HL-60 (cell line): Measurements from ENCODE around the gene NUDCD3.

Experiments
- DNase-seq, 2 experiments: peaks; one replicate each; pipeline ENCODE4 v3.0.0-alpha.2; 2010 to 2020; ENCODE audit warnings: low read depth in 1 of 2, low spot score in 1 of 2
- H3K27ac ChIP-seq: fragments of 250-450 bp; sonication (Bioruptor Pico); replicated peaks from 2 replicates; pipeline ENCODE4 v1.5.1; 2020; ENCODE audit warnings: mild to moderate bottlenecking, moderate library complexity
- H3K27me3 ChIP-seq: fragments of 250-450 bp; sonication (Bioruptor Pico); 2 replicates; pipeline ENCODE4 v1.5.1; 2021; ENCODE audit warnings: mild to moderate bottlenecking, moderate library complexity; ENCODE audit not compliant: insufficient read depth, poor library complexity, severe bottlenecking
- H3K4me3 ChIP-seq: replicated peaks from 2 replicates; pipeline ENCODE4 v1.5.1; 2011; ENCODE audit warnings: mild to moderate bottlenecking, control low read depth, low read length; ENCODE audit not compliant: insufficient read depth
- CTCF ChIP-seq: IDR thresholded peaks from one replicate; pipeline ENCODE4 v1.5.1; 2011; ENCODE audit warnings: low read length, control low read depth, inconsistent platforms; ENCODE audit not compliant: insufficient read depth
- GABPA ChIP-seq: IDR thresholded peaks from 2 replicates; pipeline ENCODE4 v1.6.1; 2012; ENCODE audit warnings: low read depth
- POLR2AphosphoS5 ChIP-seq: IDR thresholded peaks from 2 replicates; pipeline ENCODE4 v1.6.1; 2012; ENCODE audit warnings: low read depth
- REST ChIP-seq: IDR thresholded peaks from 2 replicates; pipeline ENCODE4 v1.6.1; 2012; ENCODE audit warnings: low read depth; ENCODE audit not compliant: insufficient replicate concordance
- SPI1 ChIP-seq: IDR thresholded peaks from 2 replicates; pipeline ENCODE4 v1.6.1; 2012; ENCODE audit warnings: low read depth, mild to moderate bottlenecking, borderline replicate concordance

Gene NUDCD3

GRCh38 chr7:44385434-44386138 is 104.9 kb downstream of the NUDCD3 start:
- TF ChIP-seq POLR2AphosphoS5 (no peak), REST (no peak), CTCF (no peak), GABPA (no peak), SPI1 (no peak)
- Histone ChIP-seq H3K27ac (no peak overlapping the region), H3K4me3 (no peak overlapping the region), H3K27me3 (no peaks in the 10 kb centered on the region)
- no peak for DNase-seq

GRCh38 chr7:44384586-44385433 is 105.6 kb downstream of the NUDCD3 start:
- no peak for DNase-seq
- no peak overlapping the region for H3K27ac ChIP-seq
- H3K4me3 ChIP-seq = no peak overlapping the region
- no peak for TF ChIP-seq GABPA
- TF ChIP-seq REST = no peak
- TF ChIP-seq SPI1 = no peak
- TF ChIP-seq CTCF = no peak
- TF ChIP-seq POLR2AphosphoS5 = no peak
- no peaks in the 10 kb centered on the region for H3K27me3 ChIP-seq

- Histone ChIP-seq H3K27ac (no peak overlapping the region), H3K4me3 (no peak overlapping the region), H3K27me3 (no peaks in the 10 kb centered on the region)
- no peak for DNase-seq
- TF ChIP-seq POLR2AphosphoS5 = no peak
- TF ChIP-seq REST = no peak
- no peak for TF ChIP-seq GABPA
- TF ChIP-seq CTCF = no peak
- TF ChIP-seq SPI1 = no peak
Measured at GRCh38 chr7:44383566-44383965, 106.9 kb downstream of the NUDCD3 start.
